Uterus (tissue), 2 donors: ENCODE data around the gene E2F1.

Experiments used
- POLR2A ChIP-seq, 2 donors: fragments of 450-650 bp; IDR thresholded peaks; one replicate each; pipeline ENCODE4 v1.6.1; 2016; ENCODE audit warnings: antibody characterized with exemption in 2 of 2, mild to moderate bottlenecking in 1 of 2, moderate library complexity in 1 of 2
- TF ChIP-seq, protein P1 (sequence below), 4 experiments: fragments of 200-600 bp in 2 of 4; fragments of 450-650 bp in 2 of 4; sonication (generic) in 2 of 4; IDR thresholded peaks; one replicate each; pipeline ENCODE4 v1.5.1; 2016 to 2019; ENCODE audit warnings: antibody characterized with exemption in 4 of 4, mild to moderate bottlenecking in 2 of 4, moderate library complexity in 1 of 4

DNA sequence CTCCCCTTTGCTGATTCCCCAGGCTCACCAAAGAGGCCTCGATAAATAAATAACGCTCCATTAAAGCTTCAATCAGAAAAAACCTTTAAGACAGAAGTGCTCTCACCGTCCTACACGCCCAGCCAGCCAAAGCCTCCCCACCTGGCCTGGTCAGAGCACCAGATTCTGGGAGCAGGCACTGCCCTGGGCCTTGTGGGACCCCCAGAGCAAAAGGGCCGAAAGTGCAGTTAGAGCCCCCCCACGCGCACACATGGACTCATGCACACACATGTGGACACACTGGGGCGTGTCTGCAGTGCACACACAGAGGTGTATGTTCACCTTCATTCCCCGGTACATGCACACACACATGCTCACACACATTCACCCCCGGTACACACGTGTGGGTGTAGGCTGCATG lies 10.1 kb downstream of the E2F1 start:
- TF ChIP-seq, protein P1, sequence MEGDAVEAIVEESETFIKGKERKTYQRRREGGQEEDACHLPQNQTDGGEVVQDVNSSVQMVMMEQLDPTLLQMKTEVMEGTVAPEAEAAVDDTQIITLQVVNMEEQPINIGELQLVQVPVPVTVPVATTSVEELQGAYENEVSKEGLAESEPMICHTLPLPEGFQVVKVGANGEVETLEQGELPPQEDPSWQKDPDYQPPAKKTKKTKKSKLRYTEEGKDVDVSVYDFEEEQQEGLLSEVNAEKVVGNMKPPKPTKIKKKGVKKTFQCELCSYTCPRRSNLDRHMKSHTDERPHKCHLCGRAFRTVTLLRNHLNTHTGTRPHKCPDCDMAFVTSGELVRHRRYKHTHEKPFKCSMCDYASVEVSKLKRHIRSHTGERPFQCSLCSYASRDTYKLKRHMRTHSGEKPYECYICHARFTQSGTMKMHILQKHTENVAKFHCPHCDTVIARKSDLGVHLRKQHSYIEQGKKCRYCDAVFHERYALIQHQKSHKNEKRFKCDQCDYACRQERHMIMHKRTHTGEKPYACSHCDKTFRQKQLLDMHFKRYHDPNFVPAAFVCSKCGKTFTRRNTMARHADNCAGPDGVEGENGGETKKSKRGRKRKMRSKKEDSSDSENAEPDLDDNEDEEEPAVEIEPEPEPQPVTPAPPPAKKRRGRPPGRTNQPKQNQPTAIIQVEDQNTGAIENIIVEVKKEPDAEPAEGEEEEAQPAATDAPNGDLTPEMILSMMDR (IDR thresholded peaks at IDR 0.05), result no peak
- no peak for TF ChIP-seq POLR2A (IDR thresholded peaks at IDR 0.05)
